Measurements from ENCODE around the gene STIL.
"Not testable (repeated sequence)": the region's sequence is repeated elsewhere in the genome, so short reads cannot be mapped to it uniquely, and the experiment has no call there.

Gene STIL

GRCh38 chr1:47332779-47333577 is 19.0 kb upstream of the STIL start:
- DNase-seq (no peak), ATAC-seq (replicated peaks) (no peak)
- peaks cover 9 to 25% of the 10 kb centered on the region in 2 donors for H3K4me1 Mint-ChIP-seq
- H3K36me3 Mint-ChIP-seq: peaks cover 0 to 5% of the 10 kb centered on the region in 2 donors
- no peaks in the 10 kb centered on the region for H3K27me3 Mint-ChIP-seq
- H3K27ac Mint-ChIP-seq: no peak overlapping the region
- no peak overlapping the region for H3K4me3 Mint-ChIP-seq
- H3K9me3 Mint-ChIP-seq: no peaks in the 10 kb centered on the region

- H3K4me3 Mint-ChIP-seq: peak overlapping the region in 1 of 2 donors; percentile 12
- DNase-seq: no peak
- H3K27ac Mint-ChIP-seq: no peak overlapping the region
- no peaks in the 10 kb centered on the region for H3K27me3 Mint-ChIP-seq
- ATAC-seq (replicated peaks): no peak
- H3K36me3 Mint-ChIP-seq: peaks cover 0 to 5% of the 10 kb centered on the region in 2 donors
- peaks cover 9 to 20% of the 10 kb centered on the region in 2 donors for H3K4me1 Mint-ChIP-seq
- no peaks in the 10 kb centered on the region for H3K9me3 Mint-ChIP-seq
Observed at GRCh38 chr1:47331875-47332274, 17.9 kb upstream of the STIL start.

- DNase-seq (no peak), ATAC-seq (replicated peaks) (no peak)
- peaks cover 5 to 7% of the 10 kb centered on the region in 2 donors for H3K4me1 Mint-ChIP-seq
- H3K4me3 Mint-ChIP-seq: no peak overlapping the region
- H3K9me3 Mint-ChIP-seq: no peaks in the 10 kb centered on the region
- H3K36me3 Mint-ChIP-seq: peaks cover 0 to 3% of the 10 kb centered on the region in 2 donors
- no peaks in the 10 kb centered on the region for H3K27me3 Mint-ChIP-seq
- H3K27ac Mint-ChIP-seq: no peak overlapping the region
Observed at GRCh38 chr1:47330212-47330611, 16.3 kb upstream of the STIL start.

GRCh38 chr1:47328992-47329391 is 15.0 kb upstream of the STIL start:
- Mint-ChIP-seq H3K27me3 (no peaks in the 10 kb centered on the region), H3K36me3 (peaks cover 0 to 3% of the 10 kb centered on the region in 2 donors), H3K9me3 (no peaks in the 10 kb centered on the region), H3K4me1 (no peaks in the 10 kb centered on the region), H3K4me3 (no peak overlapping the region), H3K27ac (no peak overlapping the region)
- DNase-seq (no peak), ATAC-seq (replicated peaks) (no peak)

GRCh38 chr1:47326271-47326670 is 12.3 kb upstream of the STIL start:
- Mint-ChIP-seq H3K9me3 (no peaks in the 10 kb centered on the region), H3K27ac (no peak overlapping the region), H3K4me1 (no peaks in the 10 kb centered on the region), H3K27me3 (no peaks in the 10 kb centered on the region), H3K4me3 (no peak overlapping the region), H3K36me3 (peaks cover 0 to 3% of the 10 kb centered on the region in 2 donors)
- DNase-seq (no peak), ATAC-seq (replicated peaks) (no peak)

- Mint-ChIP-seq H3K36me3 (peaks cover 0 to 3% of the 10 kb centered on the region in 2 donors), H3K9me3 (no peaks in the 10 kb centered on the region), H3K4me1 (no peaks in the 10 kb centered on the region), H3K27me3 (no peaks in the 10 kb centered on the region), H3K27ac (no peak overlapping the region), H3K4me3 (no peak overlapping the region)
- DNase-seq: no peak
- ATAC-seq (replicated peaks): no peak
Observed at GRCh38 chr1:47325528-47325927, 11.6 kb upstream of the STIL start.

- no peak overlapping the region for H3K4me3 Mint-ChIP-seq
- ATAC-seq (replicated peaks) (no peak), DNase-seq (no peak)
- no peaks in the 10 kb centered on the region for H3K9me3 Mint-ChIP-seq
- H3K4me1 Mint-ChIP-seq: no peaks in the 10 kb centered on the region
- H3K27ac Mint-ChIP-seq: no peak overlapping the region
- no peaks in the 10 kb centered on the region for H3K27me3 Mint-ChIP-seq
- peaks cover 0 to 3% of the 10 kb centered on the region in 2 donors for H3K36me3 Mint-ChIP-seq
Observed at GRCh38 chr1:47324682-47325081, 10.7 kb upstream of the STIL start.

GRCh38 chr1:47323599-47324031 is 9.7 kb upstream of the STIL start:
- Mint-ChIP-seq H3K36me3 (no peaks in the 10 kb centered on the region), H3K27me3 (no peaks in the 10 kb centered on the region), H3K9me3 (no peaks in the 10 kb centered on the region), H3K4me1 (no peaks in the 10 kb centered on the region), H3K4me3 (no peak overlapping the region), H3K27ac (no peak overlapping the region)
- DNase-seq (no peak), ATAC-seq (replicated peaks) (no peak)

- DNase-seq; H3K27me3 Mint-ChIP-seq; H3K4me3 Mint-ChIP-seq; H3K36me3 Mint-ChIP-seq; H3K9me3 Mint-ChIP-seq; H3K27ac Mint-ChIP-seq; H3K4me1 Mint-ChIP-seq; ATAC-seq (replicated peaks): not testable (repeated sequence)
Observed at GRCh38 chr1:47319968-47320367, 6.0 kb upstream of the STIL start.

GRCh38 chr1:47317841-47318240 is 3.9 kb upstream of the STIL start:
- H3K4me3 Mint-ChIP-seq: no peak overlapping the region
- H3K36me3 Mint-ChIP-seq: peaks cover 0 to 3% of the 10 kb centered on the region in 2 donors
- DNase-seq (no peak), ATAC-seq (replicated peaks) (no peak)
- peaks cover 4 to 12% of the 10 kb centered on the region in 2 donors for H3K4me1 Mint-ChIP-seq
- H3K9me3 Mint-ChIP-seq: no peaks in the 10 kb centered on the region
- no peak overlapping the region for H3K27ac Mint-ChIP-seq
- H3K27me3 Mint-ChIP-seq: no peaks in the 10 kb centered on the region

- Mint-ChIP-seq H3K4me1 (peaks cover 4 to 15% of the 10 kb centered on the region in 2 donors), H3K4me3 (no peak overlapping the region), H3K9me3 (no peaks in the 10 kb centered on the region), H3K36me3 (peaks cover 8 to 14% of the 10 kb centered on the region in 2 donors), H3K27me3 (no peaks in the 10 kb centered on the region), H3K27ac (no peak overlapping the region)
- DNase-seq: no peak
- ATAC-seq (replicated peaks): no peak
Observed at GRCh38 chr1:47309427-47309826, 4.5 kb downstream of the STIL start.

- H3K9me3 Mint-ChIP-seq: no peaks in the 10 kb centered on the region
- no peak overlapping the region for H3K27ac Mint-ChIP-seq
- H3K4me1 Mint-ChIP-seq: no peaks in the 10 kb centered on the region
Observed at GRCh38 chr1:47302472-47302871, 11.5 kb downstream of the STIL start.

GRCh38 chr1:47298025-47298699 is 15.8 kb downstream of the STIL start:
- H3K36me3 Mint-ChIP-seq: peaks cover 13 to 17% of the 10 kb centered on the region in 2 donors
- no peak for DNase-seq

More at GRCh38 chr1:47302472-47302871, 11.5 kb downstream of the STIL start:
- no peak for ATAC-seq (replicated peaks)
- no peak for DNase-seq
- H3K36me3 Mint-ChIP-seq: peaks cover 20 to 26% of the 10 kb centered on the region in 2 donors
- no peak overlapping the region for H3K4me3 Mint-ChIP-seq
- no peaks in the 10 kb centered on the region for H3K27me3 Mint-ChIP-seq

GRCh38 chr1:47295579-47295978 is 18.4 kb downstream of the STIL start:
- peaks cover 6 to 8% of the 10 kb centered on the region in 2 donors for H3K36me3 Mint-ChIP-seq

More at GRCh38 chr1:47298025-47298699, 15.8 kb downstream of the STIL start:
- Mint-ChIP-seq H3K4me1 (no peaks in the 10 kb centered on the region), H3K27ac (no peak overlapping the region), H3K27me3 (no peaks in the 10 kb centered on the region), H3K4me3 (no peak overlapping the region), H3K9me3 (no peaks in the 10 kb centered on the region)
- no peak for ATAC-seq (replicated peaks)

GRCh38 chr1:47294863-47295262 is 19.1 kb downstream of the STIL start:
- DNase-seq; H3K27me3 Mint-ChIP-seq; H3K9me3 Mint-ChIP-seq; ATAC-seq (replicated peaks); H3K27ac Mint-ChIP-seq; H3K36me3 Mint-ChIP-seq; H3K4me3 Mint-ChIP-seq; H3K4me1 Mint-ChIP-seq: not testable (repeated sequence)

More at GRCh38 chr1:47295579-47295978, 18.4 kb downstream of the STIL start:
- ATAC-seq (replicated peaks): no peak
- Mint-ChIP-seq H3K9me3 (no peaks in the 10 kb centered on the region), H3K4me1 (no peaks in the 10 kb centered on the region), H3K27ac (no peak overlapping the region), H3K4me3 (no peak overlapping the region), H3K27me3 (no peaks in the 10 kb centered on the region)
- no peak for DNase-seq

Measured in stimulated activated naive B cell treated with anti-CD40 and anti-IgM and Interleukin-4, amounts not matched to agents 10 μg/mL and 1 μg/mL and 100 μg/mL, for 72 hours (primary cell).